Activated CD8-positive, alpha-beta T cell treated with anti-CD3 and anti-CD28 coated beads, Interleukin-2, amount 10 ng/mL, durations not matched to agents 7 days and 5 days (primary cell): ENCODE results near the gene SAPCD1. TPM values are rescaled to one million over a fixed set of nuclear protein-coding genes. Genes with fewer than 3 reads are reported as not detected.
"Not testable (repeated sequence)": the region's sequence is repeated elsewhere in the genome, so short reads cannot be mapped to it uniquely, and the experiment has no call there.

Experiments
- ATAC-seq: fragments of 150-1000 bp; cut with Tn5 transposase; one replicate; pipeline ENCODE4 v1.10.0; 2021; ENCODE audit warnings: moderate library complexity
- CTCF ChIA-PET: fragments of 350-600 bp; sonication (Branson Sonifier 250); formaldehyde crosslinking; loops from one replicate; lab custom pipeline; 2021; ENCODE audit warnings: antibody characterized with exemption; lab: Charles Lee
- POLR2A ChIA-PET: fragments of 350-600 bp; sonication (Branson Sonifier 250); formaldehyde crosslinking; loops from one replicate; lab custom pipeline; 2021; ENCODE audit warnings: antibody characterized with exemption; lab: Charles Lee
- DNase-seq: peaks from one replicate; pipeline ENCODE4 v3.0.0-alpha.2; 2020
- H3K27ac Mint-ChIP-seq: one replicate; pipeline ENCODE4 v1.8.0; 2021; ENCODE audit warnings: mild to moderate bottlenecking, mixed read lengths
- H3K27me3 Mint-ChIP-seq: one replicate; pipeline ENCODE4 v1.8.0; 2021; ENCODE audit warnings: low read depth, mixed read lengths
- H3K36me3 Mint-ChIP-seq: one replicate; pipeline ENCODE4 v1.8.0; 2021; ENCODE audit warnings: low read depth, mixed read lengths
- H3K4me1 Mint-ChIP-seq: one replicate; pipeline ENCODE4 v1.8.0; 2021; ENCODE audit warnings: low read depth, mixed read lengths
- H3K4me3 Mint-ChIP-seq: one replicate; pipeline ENCODE4 v1.8.0; 2021; ENCODE audit warnings: mild to moderate bottlenecking, mixed read lengths
- H3K9me3 Mint-ChIP-seq: one replicate; pipeline ENCODE4 v1.8.0; 2022; ENCODE audit warnings: mixed read lengths; ENCODE audit not compliant: insufficient read depth
- total RNA-seq, 2 experiments: library from RNA; stranded (reverse); gene quantifications; one replicate each; pipeline ENCODE4 v1.2.3, GENCODE V29; 2021

SAPCD1 gene
- total RNA-seq, 2 experiments from 2014 or later: 14.3 to 15.4 TPM

DNA sequence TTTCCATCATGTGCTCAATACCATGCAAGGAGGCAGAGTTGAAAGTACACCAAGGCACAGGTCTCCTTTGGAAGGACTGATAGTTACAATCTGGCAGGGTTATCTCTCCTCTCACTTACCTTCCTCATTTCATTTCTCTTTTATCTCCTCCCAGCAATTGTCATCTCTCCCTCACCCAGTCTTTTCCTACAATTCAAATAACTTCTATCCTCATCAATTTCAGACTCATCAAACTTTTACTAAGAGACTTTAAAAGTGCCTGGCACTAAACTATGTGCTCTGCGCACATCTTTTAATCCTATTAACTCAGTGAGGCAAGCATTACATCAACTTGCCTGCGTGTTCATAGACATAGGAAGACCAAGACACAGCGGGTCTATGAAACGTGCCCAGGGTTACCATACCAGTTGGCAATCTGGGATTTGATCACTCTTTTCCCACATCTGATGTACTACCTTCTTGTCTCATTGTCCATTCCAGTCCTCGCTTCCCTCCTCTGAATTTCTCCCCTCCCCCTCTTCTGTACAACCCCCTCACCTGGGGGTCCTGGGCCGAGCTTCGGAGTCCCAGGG lies 31.9 kb downstream of the SAPCD1 start:
- no peak for DNase-seq
- peaks cover 43% of the 10 kb centered on the region for H3K36me3 Mint-ChIP-seq
- ChIA-PET POLR2A (interaction anchor here (0.6 to 2.1 kb wide), 8 partner anchors 12 to 65 kb away, joined by 3 to 20 read pairs (median 4); partner anchors contain the start of genes DDAH2, HSPA1A, HSPA1L and LSM2), CTCF (interaction anchor here (0.7 to 3.5 kb wide), 5 partner anchors 8 to 64 kb away, joined by 3 to 46 read pairs (median 5); partner anchors contain the start of genes LSM2 and MSH5)
- peak overlapping the region; percentile 97 for H3K4me3 Mint-ChIP-seq
- ATAC-seq: no peak
- H3K4me1 Mint-ChIP-seq: peaks cover 56% of the 10 kb centered on the region
- no peaks in the 10 kb centered on the region for H3K27me3 Mint-ChIP-seq
- H3K9me3 Mint-ChIP-seq: no peaks in the 10 kb centered on the region
- peak overlapping the region; percentile 79 for H3K27ac Mint-ChIP-seq

- DNase-seq: no peak
- ChIA-PET POLR2A (interaction anchor here (0.6 to 2.1 kb wide), 14 partner anchors 11 to 131 kb away, joined by 3 to 20 read pairs (median 4); partner anchors contain the start of genes DDAH2, HSPA1A, HSPA1L and LSM2), CTCF (interaction anchor here (0.7 to 3.5 kb wide), 11 partner anchors 9 to 65 kb away, joined by 3 to 46 read pairs (median 5); partner anchors contain the start of genes LSM2 and MSH5)
- peaks cover 39% of the 10 kb centered on the region for H3K36me3 Mint-ChIP-seq
- no peaks in the 10 kb centered on the region for H3K27me3 Mint-ChIP-seq
- H3K27ac Mint-ChIP-seq: peak overlapping the region; percentile 98
- H3K4me3 Mint-ChIP-seq: peak overlapping the region; percentile 97
- peak; percentile 0 for ATAC-seq
- peaks cover 59% of the 10 kb centered on the region for H3K4me1 Mint-ChIP-seq
- H3K9me3 Mint-ChIP-seq: no peaks in the 10 kb centered on the region
Measured at GRCh38 chr6:31794866-31795615, 32.6 kb downstream of the SAPCD1 start.

DNA sequence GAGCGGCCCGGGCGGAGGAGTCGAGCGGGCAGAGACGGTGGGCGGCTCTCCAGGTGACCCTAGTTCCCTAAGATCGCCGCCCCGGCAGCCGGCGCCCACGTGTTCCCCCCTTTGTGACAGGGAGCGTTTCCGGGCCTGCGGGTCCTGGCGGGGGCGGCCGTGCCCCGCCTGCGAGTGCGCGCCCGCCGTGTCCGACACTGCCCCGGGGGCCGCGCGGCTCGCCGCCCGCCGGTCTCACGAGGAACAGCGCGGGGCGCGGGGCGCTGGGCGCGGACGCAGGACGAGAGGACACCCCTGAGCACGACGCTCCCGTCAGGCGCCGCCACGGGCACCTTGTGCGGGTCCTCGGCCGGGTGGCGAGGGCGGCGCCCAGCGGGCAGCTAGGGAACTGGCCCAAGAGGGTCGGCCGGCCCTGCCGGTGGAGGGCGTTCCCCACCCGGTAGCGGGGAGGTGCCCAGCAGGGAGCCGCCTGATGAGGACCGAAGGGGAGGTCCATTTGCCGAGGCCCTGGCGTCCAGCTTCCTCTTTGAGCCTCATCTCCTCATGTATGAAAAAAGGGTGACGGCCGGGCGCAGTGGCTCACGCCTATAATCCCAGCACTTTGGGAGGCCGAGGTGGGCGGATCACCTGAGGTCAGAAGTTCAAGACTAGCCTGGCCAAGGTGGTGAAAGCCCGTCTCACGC lies 33.3 kb downstream of the SAPCD1 start, which contains the start of gene VARS1:
Gene VARS1, minus strand, starts transcription at position 137 of the 683 bp plus-strand sequence. CDS start 535 bp downstream, outside the sequence.
- Mint-ChIP-seq H3K9me3 (no peaks in the 10 kb centered on the region), H3K4me3 (peak within 1 kb of the TSS; percentile 97), H3K27me3 (no peaks in the 10 kb centered on the region), H3K27ac (peak within 1 kb of the TSS; percentile 98), H3K36me3 (peaks cover 34% of the 10 kb centered on the region), H3K4me1 (peaks cover 56% of the 10 kb centered on the region)
- DNase-seq (peak; percentile 87), ATAC-seq (peak; percentile 88)
- ChIA-PET CTCF (interaction anchor here (0.6 to 3.5 kb wide), 17 partner anchors 11 to 163 kb away, joined by 3 to 46 read pairs (median 4); partner anchors contain the start of genes DDAH2, GPANK1, HSPA1A and HSPA1L), POLR2A (interaction anchor here (0.6 to 2.1 kb wide), 14 partner anchors 11 to 143 kb away, joined by 3 to 20 read pairs (median 4); partner anchors contain the start of genes GPANK1, HSPA1A, HSPA1L and LSM2)

DNA sequence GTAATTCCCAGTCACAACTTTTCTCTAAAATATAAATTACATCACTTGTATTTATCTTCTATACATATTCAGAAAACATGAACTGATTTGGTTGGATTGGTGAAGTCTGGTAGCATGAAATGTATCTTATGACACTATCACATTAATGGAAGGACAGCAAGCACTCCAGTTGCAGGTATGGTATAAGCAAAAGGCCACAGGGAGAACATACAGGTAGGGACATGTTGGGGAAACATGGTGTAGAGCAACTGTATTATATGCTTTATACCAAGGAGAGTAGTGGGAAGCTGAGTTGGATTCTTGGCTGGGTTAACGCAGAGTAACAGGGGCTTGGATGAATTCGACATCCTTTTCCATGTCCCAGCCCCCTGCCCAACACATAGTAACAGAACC lies 34.5 kb downstream of the SAPCD1 start:
- Mint-ChIP-seq H3K9me3 (no peaks in the 10 kb centered on the region), H3K27me3 (no peaks in the 10 kb centered on the region), H3K4me3 (no peak overlapping the region), H3K4me1 (peaks cover 56% of the 10 kb centered on the region), H3K36me3 (peaks cover 32% of the 10 kb centered on the region), H3K27ac (peak overlapping the region; percentile 87)
- no peak for ATAC-seq
- no peak for DNase-seq
- CTCF ChIA-PET: interaction anchor here (1.0 to 3.5 kb wide), 7 partner anchors 10 to 161 kb away, joined by 3 to 46 read pairs (median 8); partner anchors contain the start of genes HSPA1A, HSPA1L, LSM2 and MSH5
- POLR2A ChIA-PET: interaction anchor here (0.9 to 1.7 kb wide), 4 partner anchors 17 to 132 kb away, joined by 3 to 8 read pairs (median 4); partner anchors contain the start of genes GPANK1 and MSH5

- ChIA-PET CTCF (interaction anchor here (1.1 to 3.5 kb wide), 3 partner anchors 10 to 28 kb away, joined by 6 to 46 read pairs (median 8); partner anchors contain the start of gene LSM2), POLR2A (interaction anchor here (0.7 to 1.7 kb wide), 3 partner anchors 17 to 60 kb away, joined by 3 to 5 read pairs (median 4); no protein-coding TSS in a partner anchor)
- DNase-seq (peak; percentile 78), ATAC-seq (peak; percentile 43)
- no peaks in the 10 kb centered on the region for H3K9me3 Mint-ChIP-seq
- peaks cover 53% of the 10 kb centered on the region for H3K4me1 Mint-ChIP-seq
- peaks cover 32% of the 10 kb centered on the region for H3K36me3 Mint-ChIP-seq
- H3K27me3 Mint-ChIP-seq: no peaks in the 10 kb centered on the region
- H3K4me3 Mint-ChIP-seq: peak overlapping the region; percentile 56
- H3K27ac Mint-ChIP-seq: peak overlapping the region; percentile 87
Measured at GRCh38 chr6:31797588-31797987, 35.1 kb downstream of the SAPCD1 start.

- Mint-ChIP-seq H3K9me3 (no peaks in the 10 kb centered on the region), H3K36me3 (peaks cover 37% of the 10 kb centered on the region), H3K27ac (no peak overlapping the region), H3K4me3 (no peak overlapping the region), H3K27me3 (no peaks in the 10 kb centered on the region), H3K4me1 (peaks cover 46% of the 10 kb centered on the region)
- ATAC-seq (no peak), DNase-seq (no peak)
- ChIA-PET CTCF (interaction anchor here (1.1 to 2.9 kb wide), 5 partner anchors 13 to 30 kb away, joined by 3 to 8 read pairs (median 5); no protein-coding TSS in a partner anchor), POLR2A (interaction anchor here (1.5 kb wide), 1 partner anchor 27 kb away, joined by 3 read pairs; no protein-coding TSS in a partner anchor)
Measured at GRCh38 chr6:31799781-31800180, 37.3 kb downstream of the SAPCD1 start.

DNA sequence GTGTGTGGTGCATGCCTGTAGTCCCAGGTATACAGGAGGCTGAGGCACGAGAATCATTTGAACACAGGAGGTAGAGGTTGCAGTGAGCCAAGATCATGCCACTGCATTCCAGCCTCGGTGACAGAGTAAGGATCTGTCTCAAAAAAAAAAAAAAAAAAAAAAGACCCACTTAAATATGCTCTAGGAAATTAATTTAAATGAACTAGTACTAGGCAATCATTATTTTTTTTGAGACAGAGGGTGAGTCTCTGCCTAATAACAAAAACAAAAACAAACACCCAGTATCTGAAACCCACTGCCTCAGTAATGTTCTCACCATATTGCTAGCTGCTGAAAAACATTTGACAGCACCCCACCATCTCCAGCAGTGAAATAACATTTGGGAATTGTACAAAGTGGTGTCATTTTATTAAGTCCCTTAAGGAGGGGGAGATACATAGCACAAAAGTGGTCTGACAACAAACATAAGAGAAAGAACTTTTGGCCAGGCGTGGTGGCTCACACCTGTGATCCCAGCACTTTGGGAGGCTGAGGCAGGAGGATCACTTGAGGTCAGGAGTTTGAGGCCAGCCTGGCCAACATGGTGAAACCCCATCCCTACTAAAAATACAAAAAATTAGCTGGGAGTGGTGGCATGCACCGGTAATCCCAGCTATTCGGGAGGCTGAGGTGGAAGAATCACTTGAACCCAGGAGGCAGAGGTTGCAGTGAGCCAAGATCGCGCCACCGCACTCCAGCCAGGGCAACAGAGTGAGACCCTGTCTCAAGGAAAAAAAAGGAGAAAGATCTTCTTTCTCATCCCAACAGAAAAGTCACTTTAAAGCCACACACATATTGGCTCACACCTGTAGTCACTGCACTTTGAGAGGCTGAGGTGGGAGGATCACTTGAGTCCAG lies 38.8 kb downstream of the SAPCD1 start:
- Mint-ChIP-seq H3K4me1 (peaks cover 56% of the 10 kb centered on the region), H3K36me3 (peaks cover 39% of the 10 kb centered on the region)
- H3K4me3 Mint-ChIP-seq, POLR2A ChIA-PET, H3K9me3 Mint-ChIP-seq, H3K27ac Mint-ChIP-seq, ATAC-seq, DNase-seq, H3K27me3 Mint-ChIP-seq: not testable (repeated sequence)
- CTCF ChIA-PET: interaction anchor here (1.0 kb wide), 1 partner anchor 10 kb away, joined by 3 read pairs; no protein-coding TSS in a partner anchor

DNA sequence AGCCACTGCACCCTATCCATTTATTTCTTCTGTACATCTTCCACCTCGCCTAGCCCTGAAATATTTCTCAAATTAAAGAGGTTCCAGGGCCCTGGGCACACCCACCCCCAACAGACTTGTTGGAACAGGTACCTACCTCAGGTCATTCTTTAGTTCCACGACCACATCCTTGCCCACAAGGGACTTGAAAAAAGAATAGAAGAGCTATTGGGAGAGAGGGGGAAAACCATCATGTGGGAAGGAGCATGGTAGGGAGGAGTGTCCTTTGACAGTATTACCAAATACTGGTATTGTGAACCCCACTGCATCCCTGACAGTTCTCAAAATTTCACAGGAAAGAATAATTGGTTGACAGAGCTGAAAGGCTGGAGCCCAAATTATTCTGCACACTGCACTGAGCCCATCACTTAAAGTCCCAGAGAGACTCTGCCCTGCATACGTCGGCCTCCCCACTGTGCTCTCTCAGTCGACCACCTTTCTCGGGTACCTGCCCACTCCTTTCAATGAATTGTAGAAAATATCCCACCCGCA lies 43.5 kb downstream of the SAPCD1 start:
- Mint-ChIP-seq H3K4me1 (peaks cover 36% of the 10 kb centered on the region), H3K27ac (peak overlapping the region; percentile 91), H3K9me3 (no peaks in the 10 kb centered on the region), H3K27me3 (no peaks in the 10 kb centered on the region), H3K4me3 (peak overlapping the region; percentile 97), H3K36me3 (peaks cover 40% of the 10 kb centered on the region)
- ATAC-seq (peak; percentile 31), DNase-seq (peak; percentile 41)
- POLR2A ChIA-PET: interaction anchor here (0.6 to 2.5 kb wide), 12 partner anchors 9 to 259 kb away, joined by 3 to 20 read pairs (median 5); partner anchors contain the start of genes CLIC1, HSPA1A, HSPA1B and HSPA1L
- CTCF ChIA-PET: interaction anchor here (0.9 to 3.4 kb wide), 13 partner anchors 9 to 103 kb away, joined by 3 to 46 read pairs (median 4); partner anchors contain the start of genes ABHD16A, CLIC1, DDAH2 and HSPA1A

DNA sequence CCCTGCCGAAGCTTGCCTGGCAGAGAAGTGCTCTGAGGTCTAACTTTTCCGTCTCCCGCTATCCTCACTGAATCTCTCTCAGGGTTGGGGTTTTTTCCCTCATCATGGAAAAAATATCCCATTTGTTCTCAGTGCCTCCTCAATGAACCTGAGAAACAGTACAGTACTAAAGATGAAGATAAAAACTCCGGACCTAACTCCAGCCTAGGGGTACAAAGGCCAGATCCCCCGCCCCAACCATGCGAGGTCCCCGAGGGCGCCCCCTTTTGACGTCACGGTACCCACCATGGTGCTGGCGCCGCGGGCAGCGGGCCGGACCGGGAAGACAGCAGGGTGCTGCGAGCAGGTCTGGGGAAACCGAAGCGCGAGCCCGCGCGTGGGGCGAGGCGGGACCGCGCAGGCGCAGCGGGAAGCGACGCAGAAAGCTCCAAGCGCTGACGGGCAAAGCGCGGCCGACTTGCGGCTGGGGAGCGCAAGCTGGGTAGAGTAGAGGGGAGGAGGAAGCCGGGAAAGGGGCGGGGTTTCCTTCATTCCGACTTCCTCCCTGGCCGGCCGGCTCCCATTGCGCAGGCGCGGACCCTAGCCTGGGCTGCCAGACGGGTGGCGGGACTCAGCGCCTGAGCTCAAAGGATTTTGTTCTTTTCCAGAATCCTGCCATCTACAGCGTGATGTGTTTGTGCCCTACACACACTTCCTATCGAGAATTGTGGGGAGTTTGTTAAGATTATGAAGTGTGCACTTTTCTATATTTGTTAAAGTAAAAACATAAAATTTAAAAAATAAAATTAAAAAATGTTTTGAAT lies 44.2 kb downstream of the SAPCD1 start, which contains the start of gene LSM2:
Gene LSM2, minus strand, starts transcription at position 497 of the 803 bp plus-strand sequence. Its CDS starts 209 bp downstream, at position 288.
- DNase-seq (peak; percentile 98), ATAC-seq (peak; percentile 98)
- CTCF ChIA-PET: interaction anchor here (0.6 to 3.4 kb wide), 21 partner anchors 8 to 103 kb away, joined by 3 to 46 read pairs (median 4); partner anchors contain the start of genes ABHD16A, CLIC1, DDAH2 and EHMT2
- Mint-ChIP-seq H3K27me3 (no peaks in the 10 kb centered on the region), H3K9me3 (no peaks in the 10 kb centered on the region), H3K27ac (peak within 1 kb of the TSS; percentile 91), H3K36me3 (peaks cover 37% of the 10 kb centered on the region), H3K4me1 (peaks cover 33% of the 10 kb centered on the region), H3K4me3 (peak within 1 kb of the TSS; percentile 97)
- POLR2A ChIA-PET: interaction anchor here (0.6 to 2.5 kb wide), 17 partner anchors 8 to 259 kb away, joined by 3 to 20 read pairs (median 4); partner anchors contain the start of genes CLIC1, GPANK1, HSPA1A and HSPA1B
